Breast epithelium (tissue), 3 donors: Measurements from ENCODE around the gene GLIS1.

Experiments
- CTCF ChIP-seq, 3 donors: fragments of 450-650 bp; IDR thresholded peaks; one replicate each; pipeline ENCODE4 v1.5.1; 2016 to 2017; ENCODE audit warnings: antibody characterized with exemption in 3 of 3, mild to moderate bottlenecking in 3 of 3, moderate library complexity in 3 of 3
- POLR2A ChIP-seq: fragments of 450-650 bp; IDR thresholded peaks from one replicate; pipeline ENCODE4 v1.6.1; 2016; ENCODE audit warnings: antibody characterized with exemption, mild to moderate bottlenecking, moderate library complexity
- POLR2AphosphoS5 ChIP-seq, 3 donors: sonication (generic); formaldehyde crosslinking; IDR thresholded peaks; one replicate each; pipeline ENCODE4 v1.6.1; 2017; ENCODE audit warnings: antibody characterized with exemption in 3 of 3

GRCh38 chr1:53663529-53664300, 75.2 kb downstream of the GLIS1 start:
- TF ChIP-seq CTCF (IDR thresholded peaks at IDR 0.05), result no peak
- TF ChIP-seq POLR2A, result no peak
- no peak for TF ChIP-seq POLR2AphosphoS5 (IDR thresholded peaks at IDR 0.05)
